ENCODE data around the gene SLC6A11.

DNA sequence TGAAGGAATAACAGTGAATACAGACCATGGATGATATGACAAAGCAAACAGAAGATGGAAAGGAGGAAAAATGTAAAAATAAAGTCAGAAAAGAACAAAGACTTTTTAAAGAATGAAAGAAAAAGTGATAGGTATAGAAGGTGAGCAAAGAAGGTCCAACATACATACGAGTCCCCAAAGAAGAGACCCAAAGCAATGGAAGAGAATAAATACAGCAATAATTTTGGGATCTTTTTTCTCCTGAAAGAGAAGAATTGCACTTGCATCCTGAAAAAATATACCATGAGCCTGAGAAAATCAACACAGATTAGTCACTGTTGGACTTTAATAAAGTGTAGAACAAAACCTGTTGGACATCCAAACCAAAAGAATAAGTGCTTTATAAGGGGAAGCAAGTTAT, 91.2 kb downstream of the SLC6A11 start:
- TF ChIP-seq, protein P1, sequence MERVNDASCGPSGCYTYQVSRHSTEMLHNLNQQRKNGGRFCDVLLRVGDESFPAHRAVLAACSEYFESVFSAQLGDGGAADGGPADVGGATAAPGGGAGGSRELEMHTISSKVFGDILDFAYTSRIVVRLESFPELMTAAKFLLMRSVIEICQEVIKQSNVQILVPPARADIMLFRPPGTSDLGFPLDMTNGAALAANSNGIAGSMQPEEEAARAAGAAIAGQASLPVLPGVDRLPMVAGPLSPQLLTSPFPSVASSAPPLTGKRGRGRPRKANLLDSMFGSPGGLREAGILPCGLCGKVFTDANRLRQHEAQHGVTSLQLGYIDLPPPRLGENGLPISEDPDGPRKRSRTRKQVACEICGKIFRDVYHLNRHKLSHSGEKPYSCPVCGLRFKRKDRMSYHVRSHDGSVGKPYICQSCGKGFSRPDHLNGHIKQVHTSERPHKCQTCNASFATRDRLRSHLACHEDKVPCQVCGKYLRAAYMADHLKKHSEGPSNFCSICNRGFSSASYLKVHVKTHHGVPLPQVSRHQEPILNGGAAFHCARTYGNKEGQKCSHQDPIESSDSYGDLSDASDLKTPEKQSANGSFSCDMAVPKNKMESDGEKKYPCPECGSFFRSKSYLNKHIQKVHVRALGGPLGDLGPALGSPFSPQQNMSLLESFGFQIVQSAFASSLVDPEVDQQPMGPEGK (CRISPR knock-in tag; IDR thresholded peaks at IDR 0.05; ENCODE audit: borderline replicate concordance) = no peak
- TF ChIP-seq ZFP30 (CRISPR knock-in tag; IDR thresholded peaks at IDR 0.05) = no peak
- TF ChIP-seq, protein P2, sequence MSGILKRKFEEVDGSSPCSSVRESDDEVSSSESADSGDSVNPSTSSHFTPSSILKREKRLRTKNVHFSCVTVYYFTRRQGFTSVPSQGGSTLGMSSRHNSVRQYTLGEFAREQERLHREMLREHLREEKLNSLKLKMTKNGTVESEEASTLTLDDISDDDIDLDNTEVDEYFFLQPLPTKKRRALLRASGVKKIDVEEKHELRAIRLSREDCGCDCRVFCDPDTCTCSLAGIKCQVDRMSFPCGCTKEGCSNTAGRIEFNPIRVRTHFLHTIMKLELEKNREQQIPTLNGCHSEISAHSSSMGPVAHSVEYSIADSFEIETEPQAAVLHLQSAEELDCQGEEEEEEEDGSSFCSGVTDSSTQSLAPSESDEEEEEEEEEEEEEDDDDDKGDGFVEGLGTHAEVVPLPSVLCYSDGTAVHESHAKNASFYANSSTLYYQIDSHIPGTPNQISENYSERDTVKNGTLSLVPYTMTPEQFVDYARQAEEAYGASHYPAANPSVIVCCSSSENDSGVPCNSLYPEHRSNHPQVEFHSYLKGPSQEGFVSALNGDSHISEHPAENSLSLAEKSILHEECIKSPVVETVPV (CRISPR knock-in tag; IDR thresholded peaks at IDR 0.05) = no peak
- TF ChIP-seq ZNF70 (CRISPR knock-in tag; IDR thresholded peaks at IDR 0.05) = no peak

Measured in SK-N-SH treated with all-trans-retinoic acid at 6 μM for 48 hours (cell line).